Adrenal gland (tissue), 5 donors: Measurements from ENCODE around the gene OSBPL10.

ENCODE experiments used
- CTCF ChIP-seq, 6 experiments: fragments of 450-650 bp in 4 of 6; fragments of 200-600 bp in 2 of 6; sonication (generic) in 1 of 6; IDR thresholded peaks; 1 replicate in 5 of 6; 2 replicates in 1 of 6; pipeline versions ENCODE4 v1.5.1 to v1.8.0; 2016 to 2021; ENCODE audit warnings: antibody characterized with exemption in 6 of 6, mild to moderate bottlenecking in 2 of 6, moderate library complexity in 1 of 6
- POLR2A ChIP-seq, 2 donors: fragments of 450-650 bp; IDR thresholded peaks; one replicate each; pipeline ENCODE4 v1.6.1; 2017; ENCODE audit warnings: antibody characterized with exemption in 2 of 2, mild to moderate bottlenecking in 2 of 2, moderate library complexity in 1 of 2
- donor health status: DM: no; HTN: no; CAD: no.

- no peak for TF ChIP-seq CTCF (IDR thresholded peaks at IDR 0.05)
- TF ChIP-seq POLR2A (IDR thresholded peaks at IDR 0.05): no peak
These were observed 203.2 kb downstream of the OSBPL10 start for GRCh38 chr3:31777887-31778286.
